Measurements from ENCODE around the gene TRIM46. TPM values are rescaled to one million over a fixed set of nuclear protein-coding genes. Genes with fewer than 3 reads are reported as not detected.

Gene TRIM46
- total and polyA plus RNA-seq, 2 of the 13 experiments (the other 11 are each of a cell fraction or from before 2014, with no cell fraction given) = 0.04 to 0.09 TPM

GRCh38 chr1:155208541-155209311 lies 35.1 kb downstream of the TRIM46 start, which contains the start of gene MTX1 (continued):
- TF ChIP-seq HOXA7 (CRISPR knock-in tag; IDR thresholded peaks at IDR 0.05) (no peak), YEATS2 (CRISPR knock-in tag; IDR thresholded peaks at IDR 0.05; ENCODE audit: borderline replicate concordance) (peak; percentile 7; the same call in 1 of the 2 replicates), HNRNPH1 (optimal IDR thresholded peaks at IDR 0.05; ENCODE audit: low read depth, low read length) (no peak), RCOR2 (CRISPR knock-in tag; IDR thresholded peaks at IDR 0.05) (no peak), ZNF407 (CRISPR knock-in tag; IDR thresholded peaks at IDR 0.05; ENCODE audit: not compliant biosample characterization) (peak; percentile 47), POGZ (CRISPR knock-in tag; IDR thresholded peaks at IDR 0.05) (no peak), ZSCAN31 (CRISPR knock-in tag; IDR thresholded peaks at IDR 0.05; ENCODE audit: low read depth) (no peak), TARDBP (CRISPR knock-in tag; IDR thresholded peaks at IDR 0.05) (0 out of 2 replicates have a peak, but pooled peaks have one; percentile 58), ZNF720 (CRISPR knock-in tag; IDR thresholded peaks at IDR 0.05) (no peak), BRD4 (CRISPR knock-in tag; IDR thresholded peaks at IDR 0.05) (no peak), NCOA2 (CRISPR knock-in tag; IDR thresholded peaks at IDR 0.05) (no peak), RBAK (CRISPR knock-in tag; IDR thresholded peaks at IDR 0.05) (no peak), ZNF614 (CRISPR knock-in tag; IDR thresholded peaks at IDR 0.05; ENCODE audit: borderline replicate concordance) (no peak; the same call in 1 of the 2 replicates), ZNF24 (IDR thresholded peaks at IDR 0.05) (no peak), KLF9 (CRISPR knock-in tag; IDR thresholded peaks at IDR 0.05; ENCODE audit: low read depth) (no peak), ZNF503 (CRISPR knock-in tag; IDR thresholded peaks at IDR 0.05) (no peak), TEF (CRISPR knock-in tag; IDR thresholded peaks at IDR 0.05) (no peak)
